Glutamatergic neuron (in vitro differentiated cells): ENCODE measurements around the gene HMX2. TPM values are rescaled to one million over a fixed set of nuclear protein-coding genes. Genes with fewer than 3 reads are reported as not detected.
"Not testable (repeated sequence)": the region's sequence is repeated elsewhere in the genome, so short reads cannot be mapped to it uniquely, and the experiment has no call there.

Experiments
- DNase-seq: peaks from one replicate; pipeline ENCODE4 v3.0.0; 2022
- H3K27ac Mint-ChIP-seq: one replicate; pipeline ENCODE4 v1.8.0; 2020; ENCODE audit warnings: mild to moderate bottlenecking, mixed read lengths, inconsistent platforms; ENCODE audit not compliant: unreplicated experiment
- H3K27me3 Mint-ChIP-seq: one replicate; pipeline ENCODE4 v1.8.0; 2020; ENCODE audit warnings: mild to moderate bottlenecking, moderate library complexity, mixed read lengths, inconsistent platforms; ENCODE audit not compliant: unreplicated experiment
- H3K36me3 Mint-ChIP-seq: one replicate; pipeline ENCODE4 v1.8.0; 2020; ENCODE audit warnings: mild to moderate bottlenecking, mixed read lengths, inconsistent platforms; ENCODE audit not compliant: unreplicated experiment
- H3K4me1 Mint-ChIP-seq: one replicate; pipeline ENCODE4 v1.8.0; 2020; ENCODE audit warnings: mild to moderate bottlenecking, low read depth, mixed read lengths, inconsistent platforms; ENCODE audit not compliant: unreplicated experiment
- H3K4me3 Mint-ChIP-seq: one replicate; pipeline ENCODE4 v1.8.0; 2020; ENCODE audit warnings: mild to moderate bottlenecking, mixed read lengths, inconsistent platforms; ENCODE audit not compliant: unreplicated experiment
- H3K9me3 Mint-ChIP-seq: one replicate; pipeline ENCODE4 v1.8.0; 2020; ENCODE audit warnings: mild to moderate bottlenecking, moderate library complexity, mixed read lengths, inconsistent platforms; ENCODE audit not compliant: unreplicated experiment
- CTCF ChIP-seq: fragments of 200-600 bp; sonication (generic); IDR thresholded peaks from one replicate; pipeline ENCODE4 v1.5.0; 2021; ENCODE audit not compliant: partially characterized antibody, unreplicated experiment
- total RNA-seq: library from RNA; stranded (reverse); fragmentation: NEBNext Ultra II Directional; extraction: Animal tissue kit (Norgen Biotek cat#: 25700); gene quantifications from one replicate; pipeline ENCODE4 v1.2.1, GENCODE V29; 2021; ENCODE audit not compliant: unreplicated experiment

The HMX2 gene
- total RNA-seq, 1 donor from 2014 or later = not detected

DNA sequence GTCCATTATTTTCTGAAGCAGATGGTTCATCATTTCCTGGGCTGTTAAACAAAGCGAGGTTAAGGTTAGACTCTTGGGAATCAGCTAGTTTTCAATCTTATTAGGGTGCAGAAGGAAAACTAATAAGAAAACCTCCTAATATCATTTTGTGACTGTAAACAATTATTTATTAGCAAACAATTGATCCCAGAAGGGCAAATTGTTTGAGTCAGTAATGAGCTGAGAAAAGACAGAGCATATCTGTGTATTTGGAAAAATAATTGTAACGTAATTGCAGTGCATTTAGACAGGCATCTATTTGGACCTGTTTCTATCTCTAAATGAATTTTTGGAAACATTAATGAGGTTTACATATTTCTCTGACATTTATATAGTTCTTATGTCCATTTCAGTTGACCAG, 16.4 kb downstream of the HMX2 start:
- TF ChIP-seq CTCF = no peak
- Mint-ChIP-seq H3K9me3 (no peaks in the 10 kb centered on the region), H3K4me1 (peaks cover 5% of the 10 kb centered on the region), H3K27me3 (peaks cover 2% of the 10 kb centered on the region), H3K27ac (no peak overlapping the region), H3K36me3 (no peaks in the 10 kb centered on the region), H3K4me3 (no peak overlapping the region)
- no peak for DNase-seq

DNA sequence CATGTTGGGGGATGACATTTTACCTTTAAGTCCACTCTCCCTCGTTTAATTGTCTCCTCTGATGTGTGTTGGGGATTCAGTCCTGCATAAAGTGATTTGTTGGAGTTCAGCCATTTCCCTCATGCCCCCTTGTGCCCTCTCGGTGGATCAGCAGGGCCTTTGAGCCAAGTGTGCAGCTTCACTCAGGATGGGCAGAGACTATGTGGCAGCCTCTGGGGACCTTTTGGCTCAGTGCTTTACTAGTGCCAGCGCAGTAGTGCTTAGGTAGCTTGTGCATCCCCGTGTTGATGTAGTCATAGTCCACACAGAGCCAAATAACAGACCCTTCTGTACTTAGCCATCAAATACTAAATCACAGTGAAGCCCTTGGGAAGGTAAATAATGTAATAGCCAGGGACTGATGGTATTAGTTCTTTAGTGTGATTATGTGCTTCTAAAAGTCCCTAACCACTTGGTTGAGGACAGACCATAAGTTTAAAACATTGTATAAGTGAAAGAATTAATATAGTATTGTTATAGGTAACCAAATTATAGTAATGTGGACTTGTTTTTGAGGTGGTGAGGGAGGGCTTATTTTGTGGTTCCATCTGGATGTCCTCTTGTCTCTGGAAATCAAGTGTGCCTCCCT, 17.6 kb downstream of the HMX2 start:
- no peak overlapping the region for H3K4me3 Mint-ChIP-seq
- no peaks in the 10 kb centered on the region for H3K9me3 Mint-ChIP-seq
- H3K4me1 Mint-ChIP-seq = peaks cover 5% of the 10 kb centered on the region
- no peak for TF ChIP-seq CTCF
- peaks cover 2% of the 10 kb centered on the region for H3K27me3 Mint-ChIP-seq
- no peaks in the 10 kb centered on the region for H3K36me3 Mint-ChIP-seq
- no peak for DNase-seq
- H3K27ac Mint-ChIP-seq = no peak overlapping the region

DNA sequence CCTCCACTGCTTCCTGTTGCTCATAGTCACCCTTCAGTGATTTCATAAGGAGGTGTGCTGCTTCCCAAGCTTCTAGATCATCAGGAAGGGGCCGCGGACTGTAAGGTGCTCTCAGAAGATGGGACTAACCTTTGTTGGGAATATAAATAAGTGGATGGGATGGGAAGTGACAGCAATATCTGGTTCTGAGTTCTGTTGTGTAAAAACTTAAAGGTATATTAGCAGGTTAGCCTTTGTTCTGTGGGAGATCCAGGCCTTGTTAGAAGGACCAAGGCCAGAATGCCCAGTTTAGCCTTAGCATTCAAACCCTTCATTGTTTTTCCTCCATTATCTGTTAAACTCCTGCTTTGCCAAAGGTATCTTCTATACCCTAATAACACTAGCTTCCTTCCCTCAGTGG, 18.7 kb downstream of the HMX2 start:
- H3K4me3 Mint-ChIP-seq = no peak overlapping the region
- no peak for TF ChIP-seq CTCF
- no peaks in the 10 kb centered on the region for H3K9me3 Mint-ChIP-seq
- no peak overlapping the region for H3K27ac Mint-ChIP-seq
- no peak for DNase-seq
- H3K36me3 Mint-ChIP-seq = no peaks in the 10 kb centered on the region
- H3K4me1 Mint-ChIP-seq = peaks cover 5% of the 10 kb centered on the region
- H3K27me3 Mint-ChIP-seq = peaks cover 2% of the 10 kb centered on the region

DNA sequence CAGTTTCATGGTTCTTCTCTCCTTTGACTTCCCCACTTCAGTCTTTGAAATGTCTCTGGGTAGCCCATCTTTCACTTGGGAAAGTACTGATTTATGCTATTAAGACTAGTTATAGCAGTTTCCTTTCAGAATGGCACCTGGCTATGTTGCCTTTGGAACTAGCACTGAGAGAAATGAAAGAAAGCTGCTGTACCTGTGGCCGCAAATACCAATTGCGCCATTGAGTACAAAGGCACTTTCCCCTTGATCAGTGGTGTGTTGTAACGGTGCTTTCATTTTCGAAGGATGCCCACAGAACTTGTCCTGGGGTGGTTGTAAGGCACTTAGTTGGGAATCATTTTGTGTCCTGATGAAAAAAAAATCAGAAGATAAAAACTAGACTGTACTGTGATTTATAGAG, 23.0 kb downstream of the HMX2 start:
- peaks cover 1% of the 10 kb centered on the region for H3K27me3 Mint-ChIP-seq
- no peak overlapping the region for H3K27ac Mint-ChIP-seq
- no peak for TF ChIP-seq CTCF
- peaks cover 4% of the 10 kb centered on the region for H3K4me1 Mint-ChIP-seq
- DNase-seq = no peak
- H3K4me3 Mint-ChIP-seq = no peak overlapping the region
- H3K36me3 Mint-ChIP-seq = no peaks in the 10 kb centered on the region
- no peaks in the 10 kb centered on the region for H3K9me3 Mint-ChIP-seq

DNA sequence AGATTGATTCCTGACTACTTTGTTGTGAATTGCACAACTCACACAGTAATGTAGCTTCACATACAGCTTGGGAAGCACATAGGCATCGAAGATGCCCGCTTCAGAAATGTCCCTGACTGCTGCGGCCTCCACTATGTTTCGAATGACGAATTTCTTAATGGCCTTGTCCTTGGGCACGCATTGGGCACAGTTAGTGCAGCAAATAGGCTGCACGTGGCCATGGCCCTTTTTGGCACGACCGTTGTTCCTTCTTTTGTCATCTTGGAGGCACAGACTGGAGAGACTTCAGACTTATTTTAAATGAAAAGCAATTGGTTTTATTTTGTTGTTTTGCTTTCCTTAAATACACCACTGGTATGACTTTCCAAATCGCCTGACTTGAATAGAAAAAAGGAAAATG, 23.7 kb downstream of the HMX2 start:
- H3K27ac Mint-ChIP-seq, H3K4me3 Mint-ChIP-seq, H3K36me3 Mint-ChIP-seq, H3K4me1 Mint-ChIP-seq, H3K9me3 Mint-ChIP-seq, H3K27me3 Mint-ChIP-seq, DNase-seq: not testable (repeated sequence)
